Posterior vena cava (tissue), 2 donors: ENCODE measurements around the gene MOSMO. TPM values are rescaled to one million over a fixed set of nuclear protein-coding genes. Genes with fewer than 3 reads are reported as not detected.
A peak's percentile ranks its signal among the peaks of the same experiment; 100 is the strongest.
"Not testable (repeated sequence)": the region's sequence is repeated elsewhere in the genome, so short reads cannot be mapped to it uniquely, and the experiment has no call there.

Source experiments
- DNase-seq: peaks from one replicate; pipeline ENCODE4 v3.0.0-alpha.2; 2020; ENCODE audit warnings: low spot score
- intact Hi-C, 2 donors: fragments of 100-400 bp; cut with DNase I; formaldehyde crosslinking; loops; one replicate each; pipeline versions ENCODE4 v1.14.1 to v1.14.2; 2022 to 2023
- total RNA-seq, 2 donors: library from RNA; stranded (reverse); fragmentation: NEBNext Ultra II Directional; extraction: Animal tissue kit (Norgen Biotek cat#: 25700); gene quantifications; one replicate each; pipeline ENCODE4 v1.2.1, GENCODE V29; 2021
- donor health status: DM: yes; HTN: yes; CAD: no.
- donor health status: DM: yes; HTN: yes; CAD: no.

The MOSMO gene
- total RNA-seq, 2 donors from 2014 or later, result 13.3 to 16.1 TPM

DNA sequence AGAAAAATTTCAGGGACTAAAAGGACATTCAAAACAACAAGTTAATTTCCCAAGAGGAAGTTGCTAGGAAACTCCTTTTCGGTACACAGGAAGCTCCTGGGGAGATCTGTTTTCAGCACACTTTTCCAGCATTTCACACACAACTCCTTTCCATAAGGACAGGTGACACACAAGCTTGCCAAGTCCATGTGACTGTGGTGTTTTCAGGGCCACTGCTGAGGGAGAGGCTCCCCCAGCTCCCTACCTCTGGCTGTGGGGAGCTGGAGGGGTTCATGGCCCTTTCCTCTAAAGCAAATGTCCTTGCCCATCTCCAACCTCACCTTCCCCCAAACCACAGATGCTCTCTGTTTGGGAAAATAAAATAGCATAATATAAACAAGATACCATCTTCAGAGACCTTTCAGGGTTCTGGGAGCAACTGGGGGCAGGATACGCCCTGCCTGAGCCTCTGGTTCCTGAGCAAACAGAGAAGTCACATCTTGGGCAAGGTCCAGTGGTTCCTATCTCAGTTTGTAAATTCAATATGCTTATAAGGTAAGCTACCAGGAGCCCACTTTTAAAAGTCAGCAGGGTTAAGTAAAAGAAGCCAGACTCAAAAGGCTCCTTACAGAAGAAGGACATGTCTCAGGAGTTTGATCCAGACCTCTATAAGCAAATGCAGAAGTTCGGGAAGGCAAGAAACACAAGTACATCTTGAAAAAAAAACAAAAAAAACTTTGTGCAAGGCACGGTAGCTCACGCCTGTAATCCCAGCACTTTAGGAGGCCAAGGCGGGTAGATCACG, 10.0 kb upstream of the MOSMO start:
- intact Hi-C loops, result loop anchor here in 1 of 2 donors (10.0 kb wide), 1 partner anchor 297 kb away; the partner anchor contains the start of gene POLR3E
- no peak for DNase-seq

- no peak for DNase-seq
- intact Hi-C loops, result loop anchor here (5.0 to 10.0 kb wide), 4 partner anchors 73 to 186 kb away; no protein-coding TSS in a partner anchor
Measured at GRCh38 chr16:22001591-22001990, 6.3 kb upstream of the MOSMO start.

DNA sequence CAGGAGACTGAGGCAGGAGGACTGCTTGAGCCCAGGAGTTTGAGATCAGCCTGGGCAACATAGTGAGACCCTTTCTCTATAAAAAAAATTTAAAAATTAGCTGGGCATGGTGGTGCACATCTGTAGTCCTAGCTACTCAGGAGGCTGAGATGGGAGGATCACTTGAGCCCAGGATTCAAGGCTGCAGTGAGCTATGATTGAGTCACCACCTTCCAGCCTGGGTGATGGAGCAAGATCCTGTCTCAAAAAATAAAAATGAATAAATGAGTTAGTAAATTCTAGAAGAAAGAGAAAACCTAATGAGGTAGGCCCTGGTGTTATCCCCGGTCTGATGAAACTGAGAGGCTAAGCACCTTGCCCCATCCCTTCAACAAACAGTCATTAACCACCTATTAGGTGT, 5.9 kb upstream of the MOSMO start:
- intact Hi-C loops, result loop anchor here (5.0 to 10.0 kb wide), 4 partner anchors 73 to 185 kb away; no protein-coding TSS in a partner anchor

GRCh38 chr16:22003195-22003594, 4.7 kb upstream of the MOSMO start:
- no peak for DNase-seq
- intact Hi-C loops, result loop anchor here (5.0 to 10.0 kb wide), 4 partner anchors 72 to 184 kb away; no protein-coding TSS in a partner anchor

More for the DNA sequence above, 5.9 kb upstream of the MOSMO start:
- not testable (repeated sequence) for DNase-seq

- intact Hi-C loops, result loop anchor here (5.0 to 10.0 kb wide), 4 partner anchors 70 to 183 kb away; no protein-coding TSS in a partner anchor
Measured at GRCh38 chr16:22004341-22004740, 3.6 kb upstream of the MOSMO start.

DNA sequence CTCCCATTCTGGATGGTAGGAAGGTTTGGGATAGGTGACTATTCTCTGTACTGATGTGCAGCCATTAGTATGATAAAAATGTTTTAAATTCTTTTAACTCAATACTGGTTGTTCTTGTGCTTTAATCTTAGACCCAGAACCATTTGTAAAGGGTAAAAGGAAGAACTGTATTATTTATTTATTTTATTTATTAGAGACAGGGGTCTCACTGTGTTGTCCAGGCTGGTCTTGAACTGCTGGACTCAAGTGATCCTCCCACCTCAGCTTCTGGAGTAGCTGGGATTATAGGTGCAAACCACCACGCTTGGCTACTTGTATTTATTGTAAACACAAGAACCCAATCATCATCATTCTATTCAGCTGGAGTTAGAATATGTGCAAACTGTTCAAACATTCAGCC, 2.2 kb upstream of the MOSMO start:
- DNase-seq, result no peak
- intact Hi-C loops, result loop anchor here in 1 of 2 donors (10.0 kb wide), 2 partner anchors 69 to 179 kb away; no protein-coding TSS in a partner anchor

More at GRCh38 chr16:22004341-22004740, 3.6 kb upstream of the MOSMO start:
- no peak for DNase-seq

DNA sequence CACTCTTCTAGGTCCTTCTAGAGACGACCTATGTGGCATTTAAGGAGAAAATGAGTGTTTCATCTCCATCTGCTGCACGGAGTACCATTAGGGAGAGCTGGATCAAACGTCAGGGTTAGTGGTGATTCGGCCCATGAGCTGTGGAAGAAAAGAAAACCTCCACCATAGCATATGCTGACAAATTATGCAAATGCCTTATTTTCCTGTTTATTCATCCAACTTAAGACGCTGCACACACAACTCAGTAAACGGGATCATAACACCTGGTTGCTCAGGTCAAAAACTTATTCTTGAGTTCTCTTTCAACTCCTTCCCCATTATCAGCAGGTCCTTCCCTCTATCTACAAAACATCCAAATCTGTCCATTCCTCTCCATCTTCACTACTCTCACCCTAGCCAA, 1.3 kb upstream of the MOSMO start:
- DNase-seq, result no peak
- intact Hi-C loops, result loop anchor here in 1 of 2 donors (10.0 kb wide), 2 partner anchors 68 to 178 kb away; no protein-coding TSS in a partner anchor

- intact Hi-C loops, result loop anchor here in 1 of 2 donors (10.0 kb wide), 2 partner anchors 68 to 178 kb away; no protein-coding TSS in a partner anchor
- no peak for DNase-seq
Measured at GRCh38 chr16:22007159-22007508, 777 bp upstream of the MOSMO start.

DNA sequence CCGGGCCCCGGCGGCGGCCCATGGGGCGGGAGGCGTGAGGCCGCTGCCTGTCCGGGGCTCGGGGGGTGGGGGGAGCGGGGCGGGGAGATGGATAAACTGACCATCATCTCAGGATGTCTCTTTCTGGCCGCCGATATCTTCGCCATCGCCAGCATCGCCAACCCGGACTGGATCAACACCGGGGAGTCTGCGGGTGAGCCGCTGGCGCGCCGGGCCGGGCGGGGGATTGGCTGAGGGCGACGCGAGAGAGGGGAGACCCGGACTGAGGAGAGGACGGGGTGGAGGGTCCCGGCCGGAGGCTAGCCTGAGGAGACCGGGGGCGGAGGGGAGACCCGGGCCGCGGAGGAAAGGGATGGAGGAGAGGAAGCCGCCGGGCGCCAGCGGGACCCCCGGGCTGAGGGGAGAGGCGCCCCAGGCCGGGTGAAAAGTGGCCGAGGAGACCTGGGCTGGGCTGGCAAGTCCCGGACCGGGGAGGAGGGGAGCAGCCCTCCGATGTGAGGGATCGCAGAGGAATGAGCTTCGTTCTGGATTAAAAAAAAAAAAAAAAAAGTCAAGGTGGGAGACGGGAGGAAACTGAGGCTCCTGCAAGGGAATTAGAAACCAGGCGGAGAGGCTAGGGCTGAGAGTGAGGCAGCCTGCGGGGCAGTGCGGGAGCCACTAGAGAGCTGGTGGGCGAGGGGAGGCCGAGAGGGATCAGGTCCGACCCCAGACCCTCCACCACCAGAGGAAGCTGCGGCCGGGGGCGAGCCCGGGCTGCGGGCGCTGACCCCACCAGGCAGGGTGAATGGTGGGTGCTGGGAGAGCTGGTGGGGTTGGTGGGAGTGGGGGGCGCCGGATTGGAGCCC, 526 bp downstream of the MOSMO start:
- DNase-seq, result peak; percentile 85
- intact Hi-C loops, result loop anchor here in 1 of 2 donors (10.0 kb wide), 2 partner anchors 66 to 176 kb away; no protein-coding TSS in a partner anchor

- intact Hi-C loops, result no loop called here
- no peak for DNase-seq
Measured at GRCh38 chr16:22010902-22011301, 3.0 kb downstream of the MOSMO start.

GRCh38 chr16:22012241-22012640, 4.3 kb downstream of the MOSMO start:
- intact Hi-C loops, result no loop called here
- no peak for DNase-seq

DNA sequence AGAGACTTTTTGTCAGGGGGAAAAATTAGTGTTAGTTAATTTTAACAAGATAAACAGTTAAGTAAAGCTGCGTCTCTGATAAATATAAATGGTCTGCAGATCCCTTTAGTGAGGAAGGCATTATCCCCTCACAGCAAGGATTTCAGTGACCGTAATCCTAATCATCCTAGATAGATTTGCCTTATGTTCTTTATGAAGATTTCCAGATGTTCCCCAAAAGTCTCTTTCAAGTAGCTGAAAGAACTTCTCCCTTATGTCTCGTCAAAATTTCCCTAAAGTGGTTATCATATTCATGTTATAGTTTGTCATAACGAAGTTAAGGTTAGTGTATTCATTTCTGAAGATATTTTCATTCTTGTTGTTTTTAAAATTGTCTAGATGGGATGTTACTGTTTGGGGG, 5.6 kb downstream of the MOSMO start:
- intact Hi-C loops, result no loop called here
- DNase-seq, result no peak

- intact Hi-C loops, result no loop called here
Measured at GRCh38 chr16:22014271-22014873, 6.5 kb downstream of the MOSMO start.

DNA sequence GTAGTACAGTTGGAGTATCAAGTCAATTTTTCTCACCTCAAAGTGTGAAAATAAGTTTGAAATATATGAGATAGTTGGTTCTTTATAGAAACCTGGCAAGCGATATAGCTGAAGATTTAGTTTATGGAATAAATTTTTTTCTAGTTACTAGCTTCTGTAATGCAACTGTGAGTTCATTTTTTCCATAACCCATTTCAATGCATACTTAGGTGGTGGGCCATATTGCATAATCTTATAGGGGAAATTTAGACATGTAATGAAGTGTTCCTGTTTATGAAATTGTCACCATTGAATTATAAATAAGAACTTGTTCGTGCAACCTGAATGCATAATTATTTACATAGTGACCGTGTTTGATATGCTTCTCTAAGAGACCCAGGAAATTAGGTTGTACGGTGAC, 9.0 kb downstream of the MOSMO start:
- intact Hi-C loops, result no loop called here
- DNase-seq, result no peak

More at GRCh38 chr16:22014271-22014873, 6.5 kb downstream of the MOSMO start:
- no peak for DNase-seq

DNA sequence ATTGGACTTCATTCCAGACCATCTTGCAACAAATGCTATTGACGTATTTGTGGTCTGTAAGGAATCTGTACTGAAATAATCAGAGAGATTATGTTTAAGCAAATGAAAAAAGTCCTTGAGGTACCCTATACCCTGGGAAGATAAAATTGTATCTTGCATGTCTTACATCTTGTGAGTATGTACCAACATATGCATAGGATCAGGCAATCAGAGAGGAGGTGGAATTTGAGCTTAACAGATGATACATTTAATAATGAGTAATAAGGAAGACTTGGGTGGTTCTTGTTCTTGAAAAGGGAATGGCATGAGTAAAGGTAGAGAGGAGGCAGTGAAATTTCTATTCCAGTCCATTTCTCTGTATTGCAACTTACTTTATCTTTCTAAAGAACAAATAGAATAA, 10.6 kb downstream of the MOSMO start:
- no peak for DNase-seq
- intact Hi-C loops, result no loop called here

- intact Hi-C loops, result no loop called here
- no peak for DNase-seq
Measured at GRCh38 chr16:22022151-22022550, 14.2 kb downstream of the MOSMO start.

DNA sequence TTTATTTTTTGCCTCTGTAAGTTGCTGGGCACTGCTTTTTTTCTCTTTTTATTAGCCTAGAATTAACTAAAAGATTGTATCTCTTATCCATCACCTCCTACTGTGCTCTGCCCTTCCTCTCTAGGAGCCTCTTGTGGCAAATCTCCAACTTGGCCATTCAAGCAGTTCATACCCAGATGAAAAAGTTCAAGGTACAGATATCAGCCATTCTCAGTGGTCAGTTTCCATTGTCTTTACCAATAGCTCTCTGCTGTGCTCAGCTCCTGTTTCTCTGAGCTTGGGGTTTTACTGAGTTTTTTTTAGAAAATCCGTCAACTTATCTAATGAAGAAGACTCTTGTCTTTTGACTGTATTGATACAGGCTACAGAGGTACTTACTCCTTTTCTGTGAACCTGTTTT, 15.6 kb downstream of the MOSMO start:
- no peak for DNase-seq
- intact Hi-C loops, result no loop called here

GRCh38 chr16:22024785-22025184, 16.9 kb downstream of the MOSMO start:
- DNase-seq, intact Hi-C loops: not testable (repeated sequence)

GRCh38 chr16:22027633-22028032, 19.7 kb downstream of the MOSMO start:
- DNase-seq, result no peak
- intact Hi-C loops, result no loop called here
